PC-9 (cell line): Measurements from ENCODE around the gene C2orf49. TPM values are rescaled to one million over a fixed set of nuclear protein-coding genes. Genes with fewer than 3 reads are reported as not detected.

Experiments
- BruUV-seq: library from RNA; stranded (reverse); fragments of 400-500 nt; replicated peaks from 2 replicates; lab custom pipeline; 2021; lab: Mats Ljungman, UMichigan
- CTCF ChIA-PET: fragments of 300-600 bp; sonication (Branson Sonifier 250); formaldehyde crosslinking; loops from one replicate; lab custom pipeline; 2022; ENCODE audit warnings: antibody characterized with exemption; lab: Charles Lee
- POLR2A ChIA-PET: fragments of 300-600 bp; sonication (Branson Sonifier 250); formaldehyde crosslinking; loops from one replicate; lab custom pipeline; 2022; ENCODE audit warnings: antibody characterized with exemption; ENCODE audit not compliant: unreplicated experiment; lab: Charles Lee
- DNase-seq, 2 experiments: peaks; one replicate each; pipeline versions ENCODE4 v3.0.0 to v3.0.0-alpha.2; 2015 to 2022; ENCODE audit warnings: mixed read lengths in 1 of 2
- H2AFZ ChIP-seq: fragments of 200-600 bp; sonication (generic); 2 replicates; pipeline ENCODE4 v1.8.1; 2017; ENCODE audit warnings: antibody characterized with exemption
- H3F3A ChIP-seq: fragments of 200-600 bp; sonication (generic); 2 replicates; pipeline ENCODE4 v1.8.1; 2017; ENCODE audit warnings: antibody characterized with exemption, mild to moderate bottlenecking, low read depth; ENCODE audit not compliant: insufficient read depth
- H3K27ac ChIP-seq: fragments of 200-600 bp; sonication (generic); 2 replicates; pipeline ENCODE4 v1.6.1; 2016; ENCODE audit warnings: mixed run types
- H3K27me3 ChIP-seq: fragments of 200-600 bp; sonication (generic); 2 replicates; pipeline ENCODE4 v1.6.1; 2016; ENCODE audit warnings: low read depth, mixed run types; ENCODE audit not compliant: insufficient read depth
- H3K36me3 ChIP-seq: fragments of 200-600 bp; sonication (generic); 2 replicates; pipeline ENCODE4 v1.6.1; 2016; ENCODE audit warnings: low read depth, mixed run types
- H3K4me1 ChIP-seq: fragments of 200-600 bp; sonication (generic); replicated peaks from 2 replicates; pipeline ENCODE4 v1.6.1; 2016; ENCODE audit warnings: mixed run types; ENCODE audit not compliant: insufficient read depth
- H3K4me2 ChIP-seq: fragments of 200-600 bp; sonication (generic); 2 replicates; pipeline ENCODE4 v1.6.1; 2017; ENCODE audit warnings: mixed run types
- H3K4me3 ChIP-seq: fragments of 200-600 bp; sonication (generic); 2 replicates; pipeline ENCODE4 v1.6.1; 2016; ENCODE audit warnings: mixed run types
- H3K79me2 ChIP-seq: fragments of 200-600 bp; sonication (generic); 2 replicates; pipeline ENCODE4 v1.6.1; 2017; ENCODE audit warnings: low read depth, mixed run types
- H3K9me2 ChIP-seq: fragments of 200-600 bp; sonication (generic); 2 replicates; pipeline ENCODE4 v1.8.1; 2017; ENCODE audit warnings: mild to moderate bottlenecking; ENCODE audit not compliant: insufficient read depth
- H3K9me3 ChIP-seq: fragments of 200-600 bp; sonication (generic); 2 replicates; pipeline ENCODE4 v1.8.1; 2016; ENCODE audit warnings: low read depth; ENCODE audit not compliant: insufficient read depth
- H4K20me1 ChIP-seq: fragments of 200-600 bp; sonication (generic); 2 replicates; pipeline ENCODE4 v1.8.1; 2017; ENCODE audit not compliant: insufficient read depth
- EZH2 ChIP-seq: fragments of 200-600 bp; sonication (generic); IDR thresholded peaks from 2 replicates; pipeline ENCODE4 v1.8.0; 2017; ENCODE audit warnings: antibody characterized with exemption, low read depth
- intact Hi-C: fragments of 100-400 bp; cut with micrococcal nuclease; formaldehyde crosslinking; loops from one replicate; pipeline ENCODE4 v1.10.0; 2022; ENCODE audit not compliant: unreplicated experiment
- total RNA-seq: library from RNA; stranded (reverse); gene quantifications from 2 replicates; pipeline ENCODE4 v1.2.3, GENCODE V29; 2021
- TF ChIP-seq, protein P1 (sequence below): fragments of 200-600 bp; sonication (generic); conservative IDR thresholded peaks from 2 replicates; pipeline ENCODE4 v1.6.1; 2017; ENCODE audit warnings: mixed run types, antibody characterized with exemption, mild to moderate bottlenecking, moderate library complexity

Gene C2orf49
- total RNA-seq, 1 experiment from 2014 or later = 16.2 TPM

DNA sequence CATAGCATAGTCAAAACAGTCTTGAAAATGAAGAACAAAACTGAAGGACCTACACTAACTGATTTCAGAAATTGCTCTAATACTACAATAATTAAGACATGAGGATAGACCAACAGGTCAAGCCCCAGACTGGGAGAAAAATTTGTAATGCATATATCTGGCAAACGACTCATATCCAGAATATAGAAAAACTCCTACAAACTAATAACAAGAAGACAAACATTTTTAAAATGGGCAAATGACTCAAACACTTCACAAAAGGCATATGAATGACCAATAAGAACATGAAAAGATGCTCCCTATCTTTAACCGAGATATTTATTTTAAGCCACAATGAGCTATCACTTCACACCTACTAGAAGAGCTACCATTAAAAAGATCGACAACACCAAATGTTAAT lies 22.0 kb upstream of the C2orf49 start:
- H3K36me3 ChIP-seq = no peaks in the 10 kb centered on the region
- H3K4me2 ChIP-seq = no peak overlapping the region
- no TSS peak for BruUV-seq
- no peaks in the 10 kb centered on the region for H3K27me3 ChIP-seq
- no peak for DNase-seq
- TF ChIP-seq EZH2 = no peak
- no peak overlapping the region for H3K4me3 ChIP-seq
- H3K9me2 ChIP-seq = no peaks in the 10 kb centered on the region
- no peaks in the 10 kb centered on the region for H3K9me3 ChIP-seq
- peaks cover 14% of the 10 kb centered on the region; the same call in 1 of the 2 replicates for H4K20me1 ChIP-seq
- POLR2A ChIA-PET = no interaction called here
- intact Hi-C loops = no loop called here
- no peaks in the 10 kb centered on the region for H3K4me1 ChIP-seq
- CTCF ChIA-PET = interaction anchor here (0.6 kb wide), 1 partner anchor 1267 kb away, joined by 7 read pairs; no protein-coding TSS in a partner anchor
- no peak overlapping the region for H3K27ac ChIP-seq
- no peaks in the 10 kb centered on the region for H3F3A ChIP-seq
- H3K79me2 ChIP-seq = peaks cover 47% of the 10 kb centered on the region
- H2AFZ ChIP-seq = no peak overlapping the region

DNA sequence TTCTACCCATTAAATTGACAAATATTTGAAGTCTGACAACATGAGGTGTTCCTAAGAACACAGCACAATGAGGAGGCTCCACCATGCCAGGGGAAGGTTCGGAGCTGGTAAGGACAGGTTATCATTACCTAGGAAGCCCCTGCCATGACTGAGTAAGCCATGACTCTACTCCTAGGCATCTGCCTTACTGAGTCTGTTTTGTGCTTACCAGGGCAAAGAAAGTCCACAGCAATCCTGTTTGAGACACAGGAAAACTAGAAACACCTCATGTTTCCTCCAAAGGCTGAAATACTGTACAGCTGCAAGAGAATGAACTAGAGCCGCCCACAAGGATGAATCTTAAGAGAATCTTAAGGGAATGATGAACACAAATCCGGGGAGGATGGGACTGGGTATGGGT lies 19.4 kb upstream of the C2orf49 start:
- no peak overlapping the region for H3K27ac ChIP-seq
- BruUV-seq = no TSS peak
- no peak for DNase-seq
- no peaks in the 10 kb centered on the region for H3K27me3 ChIP-seq
- H3K9me2 ChIP-seq = no peaks in the 10 kb centered on the region
- no peak overlapping the region for H3K4me3 ChIP-seq
- peaks cover 19% of the 10 kb centered on the region for H4K20me1 ChIP-seq
- intact Hi-C loops = no loop called here
- no peak for TF ChIP-seq EZH2
- TF ChIP-seq, protein P1, sequence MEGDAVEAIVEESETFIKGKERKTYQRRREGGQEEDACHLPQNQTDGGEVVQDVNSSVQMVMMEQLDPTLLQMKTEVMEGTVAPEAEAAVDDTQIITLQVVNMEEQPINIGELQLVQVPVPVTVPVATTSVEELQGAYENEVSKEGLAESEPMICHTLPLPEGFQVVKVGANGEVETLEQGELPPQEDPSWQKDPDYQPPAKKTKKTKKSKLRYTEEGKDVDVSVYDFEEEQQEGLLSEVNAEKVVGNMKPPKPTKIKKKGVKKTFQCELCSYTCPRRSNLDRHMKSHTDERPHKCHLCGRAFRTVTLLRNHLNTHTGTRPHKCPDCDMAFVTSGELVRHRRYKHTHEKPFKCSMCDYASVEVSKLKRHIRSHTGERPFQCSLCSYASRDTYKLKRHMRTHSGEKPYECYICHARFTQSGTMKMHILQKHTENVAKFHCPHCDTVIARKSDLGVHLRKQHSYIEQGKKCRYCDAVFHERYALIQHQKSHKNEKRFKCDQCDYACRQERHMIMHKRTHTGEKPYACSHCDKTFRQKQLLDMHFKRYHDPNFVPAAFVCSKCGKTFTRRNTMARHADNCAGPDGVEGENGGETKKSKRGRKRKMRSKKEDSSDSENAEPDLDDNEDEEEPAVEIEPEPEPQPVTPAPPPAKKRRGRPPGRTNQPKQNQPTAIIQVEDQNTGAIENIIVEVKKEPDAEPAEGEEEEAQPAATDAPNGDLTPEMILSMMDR = no peak
- 0 out of 2 replicates have a peak, but pooled peaks cover 3% of the 10 kb centered on the region for H3K36me3 ChIP-seq
- no peak overlapping the region for H3K4me2 ChIP-seq
- no peaks in the 10 kb centered on the region for H3K9me3 ChIP-seq
- H3F3A ChIP-seq = no peaks in the 10 kb centered on the region
- ChIA-PET CTCF (no interaction called here), POLR2A (no interaction called here)
- H2AFZ ChIP-seq = no peak overlapping the region
- H3K4me1 ChIP-seq = no peaks in the 10 kb centered on the region
- peaks cover 56% of the 10 kb centered on the region for H3K79me2 ChIP-seq

DNA sequence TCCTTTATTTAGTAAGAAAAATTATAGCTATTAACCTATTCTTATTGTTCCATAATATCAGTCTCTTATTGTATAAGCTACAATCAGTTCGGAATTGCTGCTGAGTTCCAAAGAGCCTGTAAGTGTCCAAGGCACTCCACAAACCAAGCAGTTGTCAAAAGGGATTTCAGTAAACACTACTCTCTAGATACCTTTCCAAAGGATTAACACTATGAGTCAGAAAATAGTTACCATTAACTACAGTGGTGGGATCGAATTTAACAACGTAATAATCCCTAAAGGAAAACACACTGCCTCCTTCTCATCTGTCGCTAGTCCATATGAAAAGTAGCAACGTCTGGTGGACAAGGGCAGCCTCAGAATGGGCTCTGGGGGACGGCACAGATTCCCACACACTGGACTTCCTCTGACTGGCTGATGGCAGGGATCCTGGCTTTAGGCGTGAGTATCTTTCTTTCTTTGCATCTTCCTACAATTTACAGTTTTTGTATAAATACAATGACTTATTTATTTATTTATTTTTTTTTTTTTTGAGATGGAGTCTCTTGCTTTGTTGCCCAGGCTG lies 16.6 kb upstream of the C2orf49 start:
- no TSS peak for BruUV-seq
- POLR2A ChIA-PET = no interaction called here
- H3F3A ChIP-seq = no peaks in the 10 kb centered on the region

More for the DNA sequence above, 16.6 kb upstream of the C2orf49 start:
- H3K4me1 ChIP-seq = no peaks in the 10 kb centered on the region
- H3K79me2 ChIP-seq = peaks cover 60% of the 10 kb centered on the region
- no peak overlapping the region for H3K4me3 ChIP-seq
- no peak overlapping the region for H3K4me2 ChIP-seq
- H4K20me1 ChIP-seq = peaks cover 12% of the 10 kb centered on the region
- H3K9me3 ChIP-seq = no peaks in the 10 kb centered on the region
- no peaks in the 10 kb centered on the region for H3K9me2 ChIP-seq
- TF ChIP-seq, protein P1 = no peak
- TF ChIP-seq EZH2 = no peak
- intact Hi-C loops = no loop called here
- DNase-seq = no peak
- CTCF ChIA-PET = no interaction called here
- H3K36me3 ChIP-seq = 0 out of 2 replicates have a peak, but pooled peaks cover 3% of the 10 kb centered on the region
- H3K27me3 ChIP-seq = no peaks in the 10 kb centered on the region
- no peak overlapping the region for H2AFZ ChIP-seq
- H3K27ac ChIP-seq = no peak overlapping the region
